ENCODE data around the gene SYNDIG1. TPM values are rescaled to one million over a fixed set of nuclear protein-coding genes. Genes with fewer than 3 reads are reported as not detected.

SYNDIG1 gene
- total RNA-seq, 1 experiment from 2014 or later: not detected

DNA sequence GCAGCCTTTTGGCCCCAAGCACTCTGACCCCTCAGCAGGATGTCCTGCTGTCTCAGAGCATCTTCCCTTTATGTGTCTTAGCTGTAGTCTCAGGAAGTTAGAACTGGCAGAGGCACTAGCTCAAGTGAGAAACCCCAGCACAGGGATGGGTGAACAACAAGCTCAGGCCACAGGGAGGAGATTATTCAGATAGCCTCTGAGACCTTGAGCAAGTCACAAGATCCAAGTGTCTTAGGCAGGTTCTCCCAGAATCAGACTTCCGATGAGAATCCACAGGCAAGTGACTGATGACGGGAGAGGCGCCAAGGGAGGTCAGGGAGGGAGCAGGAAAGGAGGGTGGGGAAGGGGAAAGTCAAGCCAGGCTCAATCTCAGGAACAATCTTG lies 13.0 kb upstream of the SYNDIG1 start:
- Histone ChIP-seq H3K4me1 (ENCODE audit: insufficient read depth, low read length) (no peaks in the 10 kb centered on the region), H3K36me3 (ENCODE audit: low read depth, low read length) (no peaks in the 10 kb centered on the region), H3K4me2 (ENCODE audit: low read length) (no peak overlapping the region), H3K27me3 (ENCODE audit: low read length) (peaks cover 93% of the 10 kb centered on the region), H3K9me2 (replicated peaks; ENCODE audit: low read length) (no peaks in the 10 kb centered on the region), H3K9me3 (ENCODE audit: low read length) (no peaks in the 10 kb centered on the region), H3K4me3 (ENCODE audit: low read length) (no peak overlapping the region), H3K79me2 (ENCODE audit: low read length) (no peaks in the 10 kb centered on the region), H2AFZ (ENCODE audit: low read length) (no peak overlapping the region), H4K20me1 (ENCODE audit: low read length) (no peaks in the 10 kb centered on the region), H3K27ac (ENCODE audit: low read length) (no peak overlapping the region), H3F3A (ENCODE audit: low read length, unreplicated experiment) (no peaks in the 10 kb centered on the region), H3K9ac (ENCODE audit: low read length) (no peak overlapping the region)
- DNase-seq (no peak), ATAC-seq (no peak)
- ChIA-PET POLR2A (ENCODE audit: unreplicated experiment) (no interaction called here), CTCF (no interaction called here)
- no peak for TF ChIP-seq EZH2phosphoT487 (IDR thresholded peaks at IDR 0.05; ENCODE audit: borderline replicate concordance, low read length)
- TF ChIP-seq, protein P1, sequence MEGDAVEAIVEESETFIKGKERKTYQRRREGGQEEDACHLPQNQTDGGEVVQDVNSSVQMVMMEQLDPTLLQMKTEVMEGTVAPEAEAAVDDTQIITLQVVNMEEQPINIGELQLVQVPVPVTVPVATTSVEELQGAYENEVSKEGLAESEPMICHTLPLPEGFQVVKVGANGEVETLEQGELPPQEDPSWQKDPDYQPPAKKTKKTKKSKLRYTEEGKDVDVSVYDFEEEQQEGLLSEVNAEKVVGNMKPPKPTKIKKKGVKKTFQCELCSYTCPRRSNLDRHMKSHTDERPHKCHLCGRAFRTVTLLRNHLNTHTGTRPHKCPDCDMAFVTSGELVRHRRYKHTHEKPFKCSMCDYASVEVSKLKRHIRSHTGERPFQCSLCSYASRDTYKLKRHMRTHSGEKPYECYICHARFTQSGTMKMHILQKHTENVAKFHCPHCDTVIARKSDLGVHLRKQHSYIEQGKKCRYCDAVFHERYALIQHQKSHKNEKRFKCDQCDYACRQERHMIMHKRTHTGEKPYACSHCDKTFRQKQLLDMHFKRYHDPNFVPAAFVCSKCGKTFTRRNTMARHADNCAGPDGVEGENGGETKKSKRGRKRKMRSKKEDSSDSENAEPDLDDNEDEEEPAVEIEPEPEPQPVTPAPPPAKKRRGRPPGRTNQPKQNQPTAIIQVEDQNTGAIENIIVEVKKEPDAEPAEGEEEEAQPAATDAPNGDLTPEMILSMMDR (conservative IDR thresholded peaks at IDR 0.05; ENCODE audit: low read depth, low read length): no peak
- intact Hi-C loops (cut with micrococcal nuclease): no loop called here
- BruUV-seq (replicated peaks): no TSS peak

DNA sequence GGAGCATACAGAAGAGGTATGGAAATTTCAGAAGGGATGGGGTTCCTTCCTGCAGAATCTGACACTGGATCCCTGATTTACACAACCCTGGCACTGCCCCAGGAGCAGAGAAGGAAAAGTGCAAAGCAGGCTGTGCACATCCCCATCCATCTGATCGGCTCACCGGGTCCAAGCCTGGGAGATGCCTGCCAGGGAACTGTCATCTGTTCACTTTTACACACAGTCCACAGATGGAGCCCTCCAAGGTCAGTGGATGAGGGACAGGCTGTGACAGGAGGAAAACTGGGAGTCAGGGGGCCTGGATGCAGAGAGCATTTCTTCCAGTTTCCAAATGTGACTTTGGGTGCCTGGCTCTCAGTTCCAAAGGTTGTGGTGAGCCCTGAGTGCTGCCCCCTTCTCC lies 11.0 kb upstream of the SYNDIG1 start:
- POLR2A ChIA-PET (ENCODE audit: unreplicated experiment): no interaction called here
- Histone ChIP-seq H3K27ac (ENCODE audit: low read length) (no peak overlapping the region), H3K36me3 (ENCODE audit: low read depth, low read length) (no peaks in the 10 kb centered on the region), H4K20me1 (ENCODE audit: low read length) (no peaks in the 10 kb centered on the region), H3K9me3 (ENCODE audit: low read length) (no peaks in the 10 kb centered on the region), H3K4me2 (ENCODE audit: low read length) (no peak overlapping the region), H3K9me2 (replicated peaks; ENCODE audit: low read length) (no peaks in the 10 kb centered on the region), H3K4me3 (ENCODE audit: low read length) (no peak overlapping the region), H3K4me1 (ENCODE audit: insufficient read depth, low read length) (no peaks in the 10 kb centered on the region), H3F3A (ENCODE audit: low read length, unreplicated experiment) (no peaks in the 10 kb centered on the region), H3K27me3 (ENCODE audit: low read length) (peaks cover 93% of the 10 kb centered on the region), H3K79me2 (ENCODE audit: low read length) (no peaks in the 10 kb centered on the region), H3K9ac (ENCODE audit: low read length) (no peak overlapping the region), H2AFZ (ENCODE audit: low read length) (no peak overlapping the region)
- TF ChIP-seq, protein P1 (conservative IDR thresholded peaks at IDR 0.05; ENCODE audit: low read depth, low read length): no peak
- TF ChIP-seq EZH2phosphoT487 (IDR thresholded peaks at IDR 0.05; ENCODE audit: borderline replicate concordance, low read length): no peak
- TF ChIP-seq EZH2 (IDR thresholded peaks at IDR 0.05; ENCODE audit: low read length, unreplicated experiment): no peak
- CTCF ChIA-PET: no interaction called here
- DNase-seq (no peak), ATAC-seq (no peak)
- no TSS peak for BruUV-seq (replicated peaks)
- intact Hi-C loops (cut with micrococcal nuclease): no loop called here

- CTCF ChIA-PET: no interaction called here
- DNase-seq (no peak), ATAC-seq (no peak)
- POLR2A ChIA-PET (ENCODE audit: unreplicated experiment): no interaction called here
- Histone ChIP-seq H3K27me3 (ENCODE audit: low read length) (peaks cover 93% of the 10 kb centered on the region), H3K79me2 (ENCODE audit: low read length) (no peaks in the 10 kb centered on the region), H3K36me3 (ENCODE audit: low read depth, low read length) (no peaks in the 10 kb centered on the region), H3K4me1 (ENCODE audit: insufficient read depth, low read length) (no peaks in the 10 kb centered on the region), H2AFZ (ENCODE audit: low read length) (no peak overlapping the region), H3K9me3 (ENCODE audit: low read length) (no peaks in the 10 kb centered on the region), H3K9me2 (replicated peaks; ENCODE audit: low read length) (no peaks in the 10 kb centered on the region), H3K4me2 (ENCODE audit: low read length) (no peak overlapping the region), H3F3A (ENCODE audit: low read length, unreplicated experiment) (no peaks in the 10 kb centered on the region), H4K20me1 (ENCODE audit: low read length) (no peaks in the 10 kb centered on the region), H3K4me3 (ENCODE audit: low read length) (no peak overlapping the region), H3K9ac (ENCODE audit: low read length) (no peak overlapping the region), H3K27ac (ENCODE audit: low read length) (no peak overlapping the region)
- TF ChIP-seq, protein P1 (conservative IDR thresholded peaks at IDR 0.05; ENCODE audit: low read depth, low read length): no peak
- TF ChIP-seq EZH2 (IDR thresholded peaks at IDR 0.05; ENCODE audit: low read length, unreplicated experiment) (no peak), EZH2phosphoT487 (IDR thresholded peaks at IDR 0.05; ENCODE audit: borderline replicate concordance, low read length) (no peak)
- no TSS peak for BruUV-seq (replicated peaks)
- intact Hi-C loops (cut with micrococcal nuclease): no loop called here
Measured at GRCh38 chr20:24459733-24460132, 9.7 kb upstream of the SYNDIG1 start.

Data from PC-3 (cell line).